ENCODE data around the gene UXS1.

UXS1 gene

GRCh38 chr2:106129150-106129549 is 65.0 kb downstream of the UXS1 start:
- no peak for DNase-seq

DNA sequence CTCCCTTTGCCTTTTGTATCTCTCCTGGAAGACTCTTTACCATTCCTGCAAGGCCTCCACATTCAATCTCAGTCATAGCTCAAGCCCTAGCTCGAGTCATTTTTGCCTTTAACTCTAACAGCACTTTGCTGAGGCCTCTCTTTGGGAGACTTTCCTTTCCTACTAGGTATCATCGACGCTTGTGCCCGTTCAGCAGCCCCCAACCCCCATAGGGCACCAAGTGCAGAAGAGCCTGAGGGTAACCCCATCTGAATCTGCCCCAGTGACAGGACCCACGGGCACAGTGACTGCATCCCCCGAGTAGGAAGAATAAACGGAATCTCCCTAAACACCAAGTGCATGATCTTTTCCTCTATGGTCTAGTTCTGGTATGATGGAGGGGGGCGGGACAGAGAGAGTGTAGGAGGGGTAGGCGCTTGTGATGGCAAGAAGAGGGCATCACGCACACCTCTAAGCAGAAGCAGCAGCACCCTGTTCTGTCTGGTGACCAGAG is 66.3 kb downstream of the UXS1 start:
- DNase-seq = no peak

DNA sequence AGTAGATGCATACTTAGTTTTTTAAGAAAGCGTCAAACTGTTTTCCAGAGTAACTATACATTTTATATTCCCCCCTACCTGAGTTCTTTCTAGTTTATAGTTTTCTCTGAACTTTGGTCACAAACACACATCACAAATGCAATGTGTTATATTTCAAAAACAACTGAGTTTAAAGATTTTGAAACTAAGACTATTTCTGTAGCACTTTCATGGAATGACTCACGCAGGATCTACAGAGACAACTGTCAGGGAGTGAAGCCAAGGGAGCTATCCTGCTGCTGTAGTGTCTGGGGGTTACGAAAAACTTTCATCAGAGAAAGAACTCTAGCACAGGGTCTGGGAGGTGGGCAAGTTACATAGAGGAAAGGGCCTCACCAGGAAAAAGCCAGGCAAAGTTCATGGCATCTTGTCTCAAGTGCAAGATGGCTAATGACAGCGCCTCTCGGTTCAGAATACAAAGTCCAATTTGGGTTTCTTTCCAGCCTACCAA is 66.8 kb downstream of the UXS1 start:
- no peak for DNase-seq

DNA sequence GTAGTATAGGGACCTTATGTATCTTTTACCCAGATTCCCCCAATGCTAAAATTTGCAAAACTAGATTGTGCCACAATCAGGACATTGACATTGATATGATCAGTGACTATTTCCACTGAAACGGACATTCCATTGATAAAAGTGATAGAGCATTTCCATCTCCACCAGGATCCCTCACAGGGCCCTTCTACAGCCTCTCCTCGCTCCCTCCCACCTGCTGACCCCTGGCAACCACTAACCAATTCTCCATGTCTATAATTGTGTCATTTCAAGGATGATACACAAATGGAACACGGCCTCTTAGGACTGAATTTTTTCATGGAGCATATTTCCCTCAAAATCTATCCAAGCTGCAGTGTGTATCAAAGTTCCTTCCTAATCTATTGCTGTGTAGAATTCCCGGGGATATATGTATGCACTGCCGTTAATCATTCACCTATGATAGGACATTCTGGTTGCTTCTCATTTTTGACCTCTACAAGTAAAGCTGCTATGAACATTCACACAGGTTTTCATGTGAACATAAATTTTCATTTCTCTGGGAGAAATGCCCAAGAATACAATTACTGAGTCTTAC is 67.3 kb downstream of the UXS1 start:
- no peak for DNase-seq

DNA sequence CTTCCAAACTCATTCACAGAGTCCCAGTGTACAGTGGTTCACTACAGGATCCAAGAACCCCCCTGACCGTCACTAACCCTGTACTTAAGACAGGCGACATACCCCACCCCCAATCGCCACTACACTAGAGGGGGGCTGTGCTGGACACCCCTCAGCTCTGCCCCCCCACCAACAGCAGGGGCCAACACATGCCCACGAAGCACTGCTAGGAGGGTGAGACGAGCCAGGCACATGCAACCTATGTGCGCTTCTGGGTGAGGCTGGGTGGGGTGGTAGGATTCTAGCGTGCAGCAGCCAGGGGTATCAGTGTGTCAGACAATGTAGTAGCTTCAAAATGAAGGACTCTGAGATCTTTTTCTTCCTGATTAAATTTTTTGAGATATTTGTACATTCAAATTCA is 67.8 kb downstream of the UXS1 start:
- DNase-seq = no peak

- DNase-seq = peak; percentile 46
These were observed 69.1 kb downstream of the UXS1 start for GRCh38 chr2:106124905-106125549.

DNA sequence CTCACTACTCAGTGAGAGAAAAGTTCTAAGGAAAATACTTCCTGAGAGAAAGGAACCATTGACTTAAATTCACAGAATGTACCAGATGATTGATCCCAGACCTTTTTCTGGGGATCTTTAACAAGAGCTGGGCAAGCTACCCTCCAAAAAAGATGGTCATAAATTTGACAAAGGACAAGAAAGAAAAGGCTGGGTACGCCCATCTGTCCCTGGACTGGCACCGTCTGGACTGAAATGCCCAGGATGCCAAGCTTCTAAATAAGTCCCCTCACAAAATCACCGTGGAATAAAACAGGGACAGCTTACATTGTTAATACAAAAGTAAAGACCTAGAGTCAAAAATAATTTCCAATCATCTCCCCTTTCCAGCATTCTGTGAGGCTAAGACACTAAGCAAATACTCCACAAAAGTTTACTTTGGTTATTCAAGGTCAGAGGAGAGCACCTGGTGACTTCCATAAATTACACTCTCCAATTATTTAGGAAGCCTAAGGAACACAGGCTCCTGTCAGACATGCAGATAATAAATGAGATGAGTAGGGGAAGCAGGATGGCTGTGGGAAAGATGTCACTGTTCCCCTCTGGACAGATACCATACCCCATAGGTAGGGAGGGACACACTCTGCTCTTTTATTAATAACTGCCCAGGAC is 69.9 kb downstream of the UXS1 start:
- DNase-seq = peak; percentile 44

GRCh38 chr2:106122157-106122556 is 71.9 kb downstream of the UXS1 start:
- no peak for DNase-seq

DNA sequence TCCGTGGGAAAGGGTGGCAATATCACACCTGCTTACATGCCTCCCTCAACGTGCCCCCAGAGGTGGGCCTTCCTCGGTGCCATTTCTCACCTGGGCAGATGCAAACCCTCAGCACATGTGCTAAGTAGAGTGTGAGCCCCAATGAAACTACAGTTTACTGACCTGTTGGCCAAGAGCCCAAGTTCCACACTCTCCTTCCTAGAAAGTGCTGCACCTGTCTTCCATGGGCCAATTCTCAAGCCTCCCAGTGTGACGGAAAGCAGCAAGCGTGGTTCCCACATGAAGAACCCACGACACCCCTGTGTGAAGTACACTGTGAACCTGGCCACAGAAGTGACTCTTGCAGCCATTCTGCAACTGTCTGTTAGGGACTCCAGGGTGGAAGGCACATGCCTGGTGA is 73.7 kb downstream of the UXS1 start:
- no peak for DNase-seq

DNA sequence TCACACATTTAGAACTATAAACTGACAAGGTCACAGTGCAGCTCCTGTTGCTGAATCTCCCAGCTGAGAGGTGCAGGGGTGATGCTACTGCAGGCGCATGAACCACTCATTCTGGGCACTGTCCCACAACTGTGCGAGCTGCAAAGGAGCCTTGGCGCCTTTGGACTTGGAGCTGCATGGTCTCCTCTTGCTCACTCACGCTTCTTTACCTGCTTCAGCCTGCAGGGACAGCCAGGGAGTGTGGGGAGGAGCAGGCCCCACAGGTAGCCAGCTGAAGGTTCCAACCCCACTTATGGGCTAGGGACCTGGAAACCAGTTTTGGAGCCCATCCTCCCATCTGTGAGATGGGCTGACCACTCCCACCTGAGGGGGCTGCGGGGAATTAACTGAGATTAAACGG is 75.0 kb downstream of the UXS1 start:
- DNase-seq = no peak

- DNase-seq = no peak
These were observed 76.0 kb downstream of the UXS1 start for GRCh38 chr2:106117882-106118684.

DNA sequence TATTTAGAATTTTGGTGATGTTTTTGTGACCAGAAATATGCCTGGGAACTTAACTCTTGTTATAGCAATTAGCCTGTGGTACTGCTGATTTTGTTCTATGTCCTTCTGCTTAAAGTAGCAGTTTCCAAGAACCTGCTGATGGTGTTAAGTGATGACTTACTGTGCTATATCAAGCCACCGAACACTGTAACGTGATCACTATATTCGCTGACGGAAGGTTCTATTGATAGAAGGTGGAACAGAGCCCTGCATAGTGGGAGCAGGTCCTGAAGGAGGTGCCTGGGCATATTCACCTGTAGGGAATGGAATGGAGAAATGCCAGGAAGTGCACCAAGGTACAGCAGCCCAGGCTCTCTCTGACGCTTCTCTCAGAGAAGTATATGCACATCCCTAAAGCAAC is 76.8 kb downstream of the UXS1 start:
- DNase-seq = no peak

GRCh38 chr2:106116248-106116647 is 77.9 kb downstream of the UXS1 start:
- no peak for DNase-seq

- no peak for DNase-seq
These were observed 78.4 kb downstream of the UXS1 start for GRCh38 chr2:106115665-106116064.

DNA sequence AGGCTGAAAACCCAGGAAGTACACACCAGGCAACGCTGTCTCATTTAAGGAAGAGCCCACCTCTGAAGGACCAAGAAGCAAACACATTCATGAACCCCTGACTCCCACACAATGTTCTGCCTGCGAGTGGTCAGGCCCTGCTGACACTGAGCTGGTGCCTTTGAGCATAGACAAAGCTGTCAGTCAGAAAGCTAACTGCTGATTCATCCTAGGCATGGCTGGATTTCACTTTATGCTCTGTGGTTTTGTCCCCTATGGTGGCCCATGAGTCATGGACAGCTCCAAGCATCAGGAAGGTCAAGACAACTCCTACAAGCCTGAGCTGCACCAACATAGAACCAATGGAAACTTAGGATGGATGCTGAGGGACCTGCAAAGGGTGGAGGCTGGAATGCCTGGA is 78.9 kb downstream of the UXS1 start:
- DNase-seq = no peak

GRCh38 chr2:106114166-106114565 is 79.9 kb downstream of the UXS1 start:
- no peak for DNase-seq

DNA sequence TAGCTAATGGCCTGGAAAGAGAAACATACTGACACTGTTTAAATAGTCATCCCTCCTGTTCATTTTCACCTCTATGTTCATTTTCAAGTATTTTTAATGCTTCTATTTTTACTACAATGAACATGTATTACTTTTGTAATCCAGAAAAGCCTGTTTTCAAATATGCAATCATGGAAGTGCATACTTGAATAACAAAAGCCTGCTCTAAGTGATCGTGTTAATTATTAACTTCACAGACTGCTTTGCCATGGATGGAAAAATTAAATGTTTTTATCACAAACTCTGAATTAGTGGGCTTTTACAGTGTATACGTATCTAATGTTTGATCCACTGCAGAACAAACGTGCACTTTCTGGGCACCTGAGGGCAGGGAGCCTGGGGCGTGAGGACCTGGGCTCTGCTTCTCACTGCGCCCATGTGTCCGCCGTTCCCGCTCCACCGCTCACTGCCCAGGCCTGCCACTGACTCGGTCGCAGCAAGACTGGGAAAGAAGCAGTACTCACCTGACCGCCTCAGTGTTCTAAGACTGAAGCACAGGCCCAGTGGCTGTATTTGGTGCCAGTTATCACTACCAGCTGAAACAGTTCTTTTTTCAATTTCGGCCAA is 80.6 kb downstream of the UXS1 start:
- no peak for DNase-seq

DNA sequence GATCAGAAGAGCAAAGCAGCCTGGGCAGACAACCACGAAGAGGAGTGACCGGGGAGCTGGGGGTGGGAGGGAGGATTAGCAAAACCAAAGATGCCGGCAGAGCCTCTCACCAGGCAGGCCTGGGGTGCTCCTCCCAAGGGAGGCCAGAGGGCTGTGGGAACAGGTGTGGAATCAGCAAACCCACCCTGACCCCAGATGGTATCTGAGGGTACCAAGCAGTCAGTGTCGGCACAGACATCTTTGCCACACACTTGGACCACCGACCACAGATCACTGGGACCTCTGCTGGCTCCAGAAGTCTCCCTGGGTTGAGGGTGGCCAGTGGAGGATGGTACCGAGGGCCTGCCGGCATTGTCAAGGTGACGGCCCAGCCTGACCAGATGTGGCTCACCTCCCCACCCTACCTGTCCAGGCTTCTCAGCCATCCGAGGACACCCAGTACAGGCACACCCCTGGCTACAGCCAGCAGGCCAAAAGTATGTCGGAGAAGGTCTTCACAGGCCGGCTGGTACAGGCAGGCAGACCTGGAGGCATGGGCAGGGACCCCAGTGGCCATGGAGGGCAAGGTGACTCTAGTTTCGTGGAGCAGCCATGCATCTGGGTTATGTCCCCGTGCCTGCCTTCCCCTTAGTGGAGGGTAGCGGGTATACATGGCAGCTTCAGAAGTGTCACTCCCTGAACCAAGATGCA is 82.1 kb downstream of the UXS1 start:
- no peak for DNase-seq

DNA sequence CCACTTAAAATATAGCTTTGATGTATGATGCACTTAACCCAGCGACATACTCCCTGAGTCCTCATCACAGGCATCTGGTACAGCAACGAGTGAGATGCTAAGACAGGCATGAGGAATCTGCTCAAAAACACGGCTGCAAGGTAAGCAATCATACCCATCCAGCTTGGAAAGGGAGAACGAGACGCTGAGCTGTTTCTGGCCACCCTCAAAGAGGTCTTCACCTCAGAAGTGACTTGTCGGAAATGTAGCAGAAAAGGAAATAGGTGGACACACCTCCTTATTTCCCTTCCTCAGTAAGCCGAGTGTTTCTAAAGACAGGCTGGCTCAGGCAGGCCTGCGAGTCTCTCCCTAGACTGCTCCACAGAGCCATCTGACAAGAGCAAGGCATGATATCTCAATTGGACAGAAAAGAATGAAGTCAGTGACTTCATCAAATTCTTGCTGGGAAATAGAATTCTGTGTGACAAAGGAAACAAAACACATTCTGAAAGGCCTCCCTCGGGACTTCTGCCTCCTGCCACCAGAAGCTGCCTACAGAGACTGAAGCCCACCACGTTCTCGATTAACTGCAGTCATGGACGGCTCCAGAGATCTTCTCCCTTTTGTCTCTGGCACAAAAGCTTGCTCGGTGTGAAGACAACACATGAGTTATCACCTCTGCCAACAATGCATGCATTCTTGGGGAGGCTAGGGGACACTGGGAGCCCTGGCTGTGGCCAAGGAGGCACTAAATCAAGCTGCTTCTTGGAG is 84.3 kb downstream of the UXS1 start:
- no peak for DNase-seq

GRCh38 chr2:106108791-106109190 is 85.3 kb downstream of the UXS1 start:
- DNase-seq = no peak

GRCh38 chr2:106108351-106108750 is 85.8 kb downstream of the UXS1 start:
- no peak for DNase-seq

All from NCI-H510A treated with DMSO at 0.1 percent for 48 hours (cell line).